HEK293 (cell line): ENCODE measurements around the gene OIP5.

Experiments
- CTCF ChIP-seq: fragments of 450-650 bp; formaldehyde crosslinking; IDR thresholded peaks from 2 replicates; pipeline ENCODE4 v1.5.1; 2016; ENCODE audit warnings: missing biosample characterization, missing genetic modification characterization
- GLIS1 ChIP-seq: fragments of 450-650 bp; formaldehyde crosslinking; IDR thresholded peaks from 2 replicates; pipeline ENCODE4 v1.5.1; 2016; ENCODE audit warnings: missing biosample characterization, missing genetic modification characterization
- KLF1 ChIP-seq: fragments of 450-650 bp; formaldehyde crosslinking; IDR thresholded peaks from 2 replicates; pipeline ENCODE4 v1.5.1; 2016; ENCODE audit warnings: missing biosample characterization, missing genetic modification characterization
- KLF16 ChIP-seq: fragments of 450-650 bp; formaldehyde crosslinking; IDR thresholded peaks from 2 replicates; pipeline ENCODE4 v1.5.1; 2017; ENCODE audit warnings: missing biosample characterization, missing genetic modification characterization
- KLF17 ChIP-seq: fragments of 450-650 bp; formaldehyde crosslinking; IDR thresholded peaks from 2 replicates; pipeline ENCODE4 v1.5.1; 2016; ENCODE audit warnings: missing biosample characterization, missing genetic modification characterization
- KLF7 ChIP-seq: fragments of 450-650 bp; formaldehyde crosslinking; IDR thresholded peaks from 2 replicates; pipeline ENCODE4 v1.5.1; 2016; ENCODE audit warnings: missing biosample characterization, missing genetic modification characterization, borderline replicate concordance
- KLF9 ChIP-seq: fragments of 450-650 bp; formaldehyde crosslinking; IDR thresholded peaks from 2 replicates; pipeline ENCODE4 v1.5.1; 2016; ENCODE audit warnings: missing biosample characterization, missing genetic modification characterization, low read depth
- PRDM6 ChIP-seq: fragments of 450-650 bp; formaldehyde crosslinking; IDR thresholded peaks from 2 replicates; pipeline ENCODE4 v1.5.1; 2017; ENCODE audit warnings: missing biosample characterization, missing genetic modification characterization
- SP2 ChIP-seq: fragments of 450-650 bp; formaldehyde crosslinking; IDR thresholded peaks from 2 replicates; pipeline ENCODE4 v1.5.1; 2016; ENCODE audit warnings: missing biosample characterization, missing genetic modification characterization
- SP7 ChIP-seq: fragments of 450-650 bp; formaldehyde crosslinking; IDR thresholded peaks from 2 replicates; pipeline ENCODE4 v1.5.1; 2016; ENCODE audit warnings: missing biosample characterization, missing genetic modification characterization
- YY1 ChIP-seq: fragments of 450-650 bp; formaldehyde crosslinking; IDR thresholded peaks from 2 replicates; pipeline ENCODE4 v1.5.1; 2018; ENCODE audit warnings: missing biosample characterization, missing genetic modification characterization
- YY2 ChIP-seq: fragments of 450-650 bp; formaldehyde crosslinking; IDR thresholded peaks from 2 replicates; pipeline ENCODE4 v1.5.1; 2016; ENCODE audit warnings: missing biosample characterization, missing genetic modification characterization
- ZBTB21 ChIP-seq: fragments of 450-650 bp; formaldehyde crosslinking; IDR thresholded peaks from 2 replicates; pipeline ENCODE4 v1.5.1; 2017; ENCODE audit warnings: missing biosample characterization, missing genetic modification characterization
- ZNF10 ChIP-seq: fragments of 450-650 bp; formaldehyde crosslinking; IDR thresholded peaks from 2 replicates; pipeline ENCODE4 v1.5.1; 2017; ENCODE audit warnings: missing biosample characterization, missing genetic modification characterization
- ZNF19 ChIP-seq: fragments of 450-650 bp; formaldehyde crosslinking; IDR thresholded peaks from 2 replicates; pipeline ENCODE4; 2016; ENCODE audit warnings: missing biosample characterization, missing genetic modification characterization, low read depth
- ZNF2 ChIP-seq: fragments of 450-650 bp; formaldehyde crosslinking; IDR thresholded peaks from 2 replicates; pipeline ENCODE4 v1.5.1; 2016; ENCODE audit warnings: missing biosample characterization, missing genetic modification characterization
- ZNF214 ChIP-seq: fragments of 450-650 bp; formaldehyde crosslinking; IDR thresholded peaks from 2 replicates; pipeline ENCODE4 v1.5.1; 2017; ENCODE audit warnings: missing biosample characterization, mild to moderate bottlenecking, missing genetic modification characterization, borderline replicate concordance
- ZNF280C ChIP-seq: fragments of 450-650 bp; formaldehyde crosslinking; IDR thresholded peaks from 2 replicates; pipeline ENCODE4 v1.5.1; 2016; ENCODE audit warnings: missing biosample characterization, missing genetic modification characterization
- ZNF324 ChIP-seq: fragments of 450-650 bp; formaldehyde crosslinking; IDR thresholded peaks from 2 replicates; pipeline ENCODE4 v1.5.1; 2016; ENCODE audit warnings: missing biosample characterization, missing genetic modification characterization
- ZNF449 ChIP-seq: fragments of 450-650 bp; formaldehyde crosslinking; IDR thresholded peaks from 2 replicates; pipeline ENCODE4 v1.5.1; 2017; ENCODE audit warnings: missing biosample characterization, mild to moderate bottlenecking, missing genetic modification characterization, moderate library complexity
- ZNF501 ChIP-seq: fragments of 450-650 bp; formaldehyde crosslinking; IDR thresholded peaks from 2 replicates; pipeline ENCODE4 v1.5.1; 2016; ENCODE audit warnings: missing biosample characterization, missing genetic modification characterization
- ZNF555 ChIP-seq: fragments of 450-650 bp; formaldehyde crosslinking; conservative IDR thresholded peaks from 2 replicates; pipeline ENCODE4 v1.5.1; 2017; ENCODE audit warnings: missing biosample characterization, mild to moderate bottlenecking, missing genetic modification characterization, inconsistent platforms
- ZNF600 ChIP-seq: fragments of 450-650 bp; formaldehyde crosslinking; IDR thresholded peaks from 2 replicates; pipeline ENCODE4 v1.5.1; 2016; ENCODE audit warnings: missing biosample characterization, missing genetic modification characterization
- ZNF610 ChIP-seq: fragments of 450-650 bp; formaldehyde crosslinking; IDR thresholded peaks from 2 replicates; pipeline ENCODE4 v1.5.1; 2016; ENCODE audit warnings: missing biosample characterization, missing genetic modification characterization, borderline replicate concordance
- ZNF645 ChIP-seq: fragments of 450-650 bp; formaldehyde crosslinking; IDR thresholded peaks from 2 replicates; pipeline ENCODE4; 2016; ENCODE audit warnings: missing biosample characterization, missing genetic modification characterization
- ZSCAN16 ChIP-seq: fragments of 450-650 bp; formaldehyde crosslinking; IDR thresholded peaks from 2 replicates; pipeline ENCODE4 v1.5.1; 2016; ENCODE audit warnings: missing biosample characterization, missing genetic modification characterization
- ZSCAN30 ChIP-seq: fragments of 450-650 bp; IDR thresholded peaks from 2 replicates; pipeline ENCODE4 v1.5.1; 2018; ENCODE audit warnings: missing biosample characterization, mild to moderate bottlenecking, missing genetic modification characterization, moderate library complexity
- ZXDB ChIP-seq: fragments of 450-650 bp; formaldehyde crosslinking; IDR thresholded peaks from 2 replicates; pipeline ENCODE4 v1.5.1; 2016; ENCODE audit warnings: missing biosample characterization, missing genetic modification characterization

OIP5 gene

GRCh38 chr15:41283653-41284426 is 48.6 kb downstream of the OIP5 start (continued):
- TF ChIP-seq KLF7 (tag by site-specific recombination): peak; percentile 46; the same call in 1 of the 2 replicates
- TF ChIP-seq ZNF501 (tag by site-specific recombination): peak; percentile 80
- peak; percentile 59; the same call in 1 of the 2 replicates for TF ChIP-seq GLIS1
- TF ChIP-seq ZXDB (tag by site-specific recombination): peak; percentile 34; the same call in 1 of the 2 replicates
- peak; percentile 61 for TF ChIP-seq SP7 (tag by site-specific recombination)
- TF ChIP-seq ZNF449 (tag by site-specific recombination): peak; percentile 99
- peak; percentile 12; the same call in 1 of the 2 replicates for TF ChIP-seq CTCF (tag by site-specific recombination)
- TF ChIP-seq ZNF600: peak; percentile 66
- no peak for TF ChIP-seq ZNF555
- peak; percentile 57; the same call in 1 of the 2 replicates for TF ChIP-seq ZBTB21
- TF ChIP-seq ZNF280C: no peak
- 0 out of 2 replicates have a peak, but pooled peaks have one; percentile 33 for TF ChIP-seq PRDM6
- 0 out of 2 replicates have a peak, but pooled peaks have one; percentile 34 for TF ChIP-seq ZNF10 (tag by site-specific recombination)
- TF ChIP-seq KLF17 (tag by site-specific recombination): peak; percentile 63; the same call in 1 of the 2 replicates
- peak; percentile 71 for TF ChIP-seq ZSCAN30
- TF ChIP-seq KLF9 (tag by site-specific recombination): peak; percentile 74
- TF ChIP-seq SP2 (tag by site-specific recombination): peak; percentile 96
- TF ChIP-seq ZSCAN16: 0 out of 2 replicates have a peak, but pooled peaks have one; percentile 56
- TF ChIP-seq ZNF324 (tag by site-specific recombination): 0 out of 2 replicates have a peak, but pooled peaks have one; percentile 30
- TF ChIP-seq YY2 (tag by site-specific recombination): peak; percentile 83
- TF ChIP-seq YY1 (tag by site-specific recombination): peak; percentile 82; the same call in 1 of the 2 replicates
- peak; percentile 64; the same call in 1 of the 2 replicates for TF ChIP-seq KLF1
- TF ChIP-seq ZNF2 (tag by site-specific recombination): peak; percentile 45; the same call in 1 of the 2 replicates
- peak; percentile 50; the same call in 1 of the 2 replicates for TF ChIP-seq KLF16 (tag by site-specific recombination)
- TF ChIP-seq ZNF645 (tag by site-specific recombination): no peak
- TF ChIP-seq ZNF610 (tag by site-specific recombination): 0 out of 2 replicates have a peak, but pooled peaks have one; percentile 36
- TF ChIP-seq ZNF214 (tag by site-specific recombination): no peak
- no peak for TF ChIP-seq ZNF19 (tag by site-specific recombination)
